GM12878 (cell line): ENCODE data around the gene NTRK3. TPM values are rescaled to one million over a fixed set of nuclear protein-coding genes. Genes with fewer than 3 reads are reported as not detected.

Experiments used
- ATAC-seq: fragments of 200-7000 bp; cut with Tn5 transposase; 3 replicates; pipeline ENCODE4 v1.9.1; 2020; ENCODE audit warnings: mild to moderate bottlenecking, moderate library complexity
- BruUV-seq: library from RNA; stranded (reverse); fragments of 400-500 nt; replicated peaks from 2 replicates; lab custom pipeline; 2021; lab: Mats Ljungman, UMichigan
- CTCF ChIA-PET: fragments of 300-600 bp; sonication (Branson Sonifier 250); formaldehyde crosslinking; extraction: SDS; loops from one replicate; lab custom pipeline; 2021; ENCODE audit warnings: inconsistent platforms; lab: Yijun Ruan, JAX
- POLR2A ChIA-PET: fragments of 350-600 bp; formaldehyde crosslinking; extraction: SDS; loops from one replicate; lab custom pipeline; 2021; ENCODE audit warnings: inconsistent platforms; lab: Charles Lee
- RAD21 ChIA-PET: fragments of 300-600 bp; sonication (Branson Sonifier 250); formaldehyde crosslinking; loops from one replicate; lab custom pipeline; 2023; ENCODE audit warnings: antibody characterized with exemption; ENCODE audit not compliant: unreplicated experiment; lab: Charles Lee
- SMC1A ChIA-PET: fragments of 300-600 bp; sonication (Branson Sonifier 250); formaldehyde crosslinking; loops from one replicate; lab custom pipeline; 2023; ENCODE audit not compliant: unreplicated experiment, uncharacterized antibody; lab: Charles Lee
- DNase-seq: peaks from one replicate; pipeline ENCODE4 v3.0.0-alpha.2; 2011; ENCODE audit warnings: low read depth, low spot score
- FAIRE-seq: peaks from 3 replicates; lab custom pipeline; 2011; peaks lifted over from hg19 to GRCh38; lab: Jason Lieb, UNC
- H2AFZ ChIP-seq: 2 replicates; pipeline ENCODE4 v1.6.0; 2011; ENCODE audit warnings: low read depth, low read length, control low read depth; ENCODE audit not compliant: control insufficient read depth
- H3K27ac ChIP-seq: 2 replicates; pipeline ENCODE4 v1.5.1; 2011; ENCODE audit warnings: control low read depth; ENCODE audit not compliant: control insufficient read depth, insufficient read depth
- H3K27me3 ChIP-seq, 2 experiments: replicated peaks in 1 of 2; 2 replicates each; pipeline versions ENCODE4 v1.6.0 to v1.6.1; 2011; ENCODE audit warnings: low read length in 1 of 2; ENCODE audit not compliant: control insufficient read depth in 2 of 2, insufficient read depth in 2 of 2
- H3K36me3 ChIP-seq, 2 experiments: 2 replicates each; pipeline ENCODE4 v1.5.1; 2011; ENCODE audit warnings: low read length in 1 of 2; ENCODE audit not compliant: control insufficient read depth in 2 of 2, insufficient read depth in 2 of 2
- H3K4me1 ChIP-seq: 2 replicates; pipeline ENCODE4 v1.6.1; 2011; ENCODE audit warnings: mild to moderate bottlenecking, low read length, moderate library complexity, mixed read lengths; ENCODE audit not compliant: control insufficient read depth, insufficient read depth
- H3K4me2 ChIP-seq: 2 replicates; pipeline ENCODE4 v1.6.0; 2011; ENCODE audit warnings: control low read depth; ENCODE audit not compliant: control insufficient read depth, insufficient read depth
- H3K4me3 ChIP-seq: fragments of 200-600 bp; sonication (generic); 2 replicates; pipeline ENCODE4 v1.5.1; 2016
- H3K79me2 ChIP-seq: 2 replicates; pipeline ENCODE4 v1.6.0; 2011; ENCODE audit warnings: low read length; ENCODE audit not compliant: control insufficient read depth, insufficient read depth
- H3K9ac ChIP-seq: 2 replicates; pipeline ENCODE4 v1.8.0; 2011; ENCODE audit warnings: low read length, control low read depth, mixed read lengths; ENCODE audit not compliant: control insufficient read depth, insufficient read depth
- H3K9me3 ChIP-seq: replicated peaks from 3 replicates; pipeline ENCODE4 v1.5.1; 2011; ENCODE audit warnings: mild to moderate bottlenecking, low read length; ENCODE audit not compliant: control insufficient read depth, insufficient read depth
- H4K20me1 ChIP-seq: 2 replicates; pipeline ENCODE4 v1.6.0; 2011; ENCODE audit not compliant: control insufficient read depth, insufficient read depth
- DPF2 ChIP-seq: fragments of 450-650 bp; IDR thresholded peaks from 2 replicates; pipeline ENCODE4 v1.6.1; 2017; ENCODE audit warnings: mild to moderate bottlenecking
- HDAC6 ChIP-seq: fragments of 200-600 bp; sonication (generic); IDR thresholded peaks from one replicate; pipeline ENCODE4 v1.8.0; 2017; ENCODE audit warnings: antibody characterized with exemption; ENCODE audit not compliant: unreplicated experiment
- NFIC ChIP-seq: IDR thresholded peaks from 2 replicates; pipeline ENCODE4 v1.6.1; 2012; ENCODE audit warnings: low read depth, mild to moderate bottlenecking, inconsistent platforms, low read length, moderate library complexity
- PKNOX1 ChIP-seq: fragments of 450-650 bp; IDR thresholded peaks from 2 replicates; pipeline ENCODE4 v1.6.1; 2016; ENCODE audit warnings: mild to moderate bottlenecking
- RUNX3 ChIP-seq: IDR thresholded peaks from 2 replicates; pipeline ENCODE4 v1.6.1; 2012; ENCODE audit warnings: low read length, inconsistent platforms
- SP1 ChIP-seq: IDR thresholded peaks from one replicate; pipeline ENCODE4 v1.6.1; 2011; ENCODE audit warnings: low read depth, low read length
- SREBF2 ChIP-seq: IDR thresholded peaks from 2 replicates; pipeline ENCODE4 v1.6.1; 2012; ENCODE audit warnings: mild to moderate bottlenecking, low read length
- USF1 ChIP-seq: IDR thresholded peaks from 2 replicates; pipeline ENCODE4 v1.6.1; 2011; ENCODE audit warnings: borderline replicate concordance, low read depth, mild to moderate bottlenecking, moderate library complexity, mixed read lengths, low read length; ENCODE audit not compliant: insufficient read depth; ENCODE audit errors: extremely low read length
- WGBS: methylation state at CpG from one replicate; pipeline ENCODE4 v1.1.6; 2016; ENCODE audit warnings: low lambda C conversion rate; ENCODE audit not compliant: insufficient replicate concordance, insufficient coverage; ENCODE audit errors: missing lambda C conversion rate; 5-methylcytosine and 5-hydroxymethylcytosine counted together
- in situ Hi-C: fragments of 300-500 bp; cut with MboI; formaldehyde crosslinking; loops from 9 replicates; pipeline ENCODE4 v1.14.3; 2018; ENCODE audit warnings: mixed read lengths
- intact Hi-C: fragments of 100-400 bp; cut with micrococcal nuclease; formaldehyde crosslinking; loops from one replicate; pipeline ENCODE4 v1.14.2; 2022; ENCODE audit not compliant: unreplicated experiment
- polyA plus RNA-seq, 11 experiments: library from polyadenylated mRNA; depleted of rRNA in 4 of 11; unstranded in 6 of 11; stranded (reverse) in 5 of 11; fragments of >200 nt; fragmentation: Nextera tagmentation in 4 of 11; fragmentation: Illumina TruSeq in 1 of 11; extraction: Ambion mirVana in 4 of 11; extraction: Trizol in 1 of 11; gene quantifications; 1 replicate in 1 of 11; 2 replicates in 10 of 11; pipeline versions ENCODE4 v1.2.1 to v1.2.3, GENCODE V29; 2011 to 2016; ENCODE audit warnings: inconsistent platforms in 2 of 11, missing spikeins in 2 of 11, low read depth in 1 of 11
- total RNA-seq, 4 experiments: library from RNA; depleted of rRNA in 3 of 4; stranded (reverse); fragments of >200 nt in 3 of 4; fragmentation: Illumina TruSeq in 1 of 4; extraction: Trizol in 1 of 4; gene quantifications; 2 replicates each; pipeline versions ENCODE4 v1.2.1 to v1.2.3, GENCODE V29; 2013 to 2021

NTRK3 gene
- total and polyA plus RNA-seq, 10 of the 15 experiments (the other 5 are each of a cell fraction or from before 2014, with no cell fraction given) = not detected

GRCh38 chr15:88155310-88155709 is 101.2 kb downstream of the NTRK3 start:
- Histone ChIP-seq H3K79me2 (no peaks in the 10 kb centered on the region), H3K9me3 (no peaks in the 10 kb centered on the region), H3K4me1 (no peaks in the 10 kb centered on the region), H3K27ac (no peak overlapping the region), H3K4me2 (no peak overlapping the region), H3K9ac (no peak overlapping the region), H3K4me3 (no peak overlapping the region), H3K36me3 (no peaks in the 10 kb centered on the region), H3K27me3 (no peaks in the 10 kb centered on the region), H2AFZ (no peak overlapping the region), H4K20me1 (no peaks in the 10 kb centered on the region)
- in situ Hi-C loops (no loop called here), intact Hi-C loops (loop anchor here (10.0 kb wide), 1 partner anchor 89 kb away; no protein-coding TSS in a partner anchor)
- 0% methylated on average over 2 of the region's 2 CpGs for WGBS
- BruUV-seq = no TSS peak
- ChIA-PET SMC1A (no interaction called here), POLR2A (no interaction called here), RAD21 (no interaction called here), CTCF (no interaction called here)
- no peak for TF ChIP-seq DPF2
- TF ChIP-seq RUNX3 = no peak
- no peak for TF ChIP-seq USF1
- TF ChIP-seq NFIC = no peak
- no peak for TF ChIP-seq SP1
- no peak for TF ChIP-seq SREBF2
- no peak for TF ChIP-seq HDAC6
- no peak for TF ChIP-seq PKNOX1
- ATAC-seq = no peak
- DNase-seq = no peak
- no peak for FAIRE-seq
